ENCODE measurements around the gene GPSM1. TPM values are rescaled to one million over a fixed set of nuclear protein-coding genes. Genes with fewer than 3 reads are reported as not detected.
A peak's percentile ranks its signal among the peaks of the same experiment; 100 is the strongest.
"Not testable (repeated sequence)": the region's sequence is repeated elsewhere in the genome, so short reads cannot be mapped to it uniquely, and the experiment has no call there.

GPSM1 gene
- total and polyA plus RNA-seq, 7 experiments from 2014 or later = 0.87 to 11.5 (median 8.4) TPM

- Mint-ChIP-seq H3K36me3 (no peaks in the 10 kb centered on the region), H3K27ac (no peak overlapping the region), H3K9me3 (no peaks in the 10 kb centered on the region), H3K4me3 (no peak overlapping the region), H3K4me1 (peaks cover 0 to 3% (median 0%) of the 10 kb centered on the region in 7 donors), H3K27me3 (no peaks in the 10 kb centered on the region)
- intact Hi-C loops (cut with micrococcal nuclease) = no loop called here
- no peaks in the 10 kb centered on the region for H3K4me1 ChIP-seq (ENCODE audit: control insufficient read depth in 2 of 2, insufficient read depth in 2 of 2, low read length in 2 of 2)
- H3K27me3 ChIP-seq (ENCODE audit: control insufficient read depth in 2 of 2, insufficient read depth in 2 of 2, low read length in 2 of 2) = no peaks in the 10 kb centered on the region
- no peaks in the 10 kb centered on the region for H3K9me3 ChIP-seq (ENCODE audit: control insufficient read depth in 2 of 3, low read length in 3 of 3)
- DNase-seq = no peak
- no peak overlapping the region for H3K27ac ChIP-seq (ENCODE audit: low read depth, low read length)
- ChIA-PET CTCF (no interaction called here), POLR2A (no interaction called here)
- H3K36me3 ChIP-seq (ENCODE audit: control insufficient read depth in 2 of 3, insufficient read depth in 3 of 3, low read length in 3 of 3) = no peaks in the 10 kb centered on the region
- no peak overlapping the region for H3K4me3 ChIP-seq (ENCODE audit: low read length)
- ATAC-seq = no peak
These were observed 22.2 kb downstream of the GPSM1 start for GRCh38 chr9:136349546-136349945.

- no peaks in the 10 kb centered on the region for H3K36me3 Mint-ChIP-seq
- H3K9me3 Mint-ChIP-seq = no peaks in the 10 kb centered on the region
- H3K4me3 Mint-ChIP-seq = no peak overlapping the region
- DNase-seq = no peak
- Histone ChIP-seq H3K27me3 (ENCODE audit: control insufficient read depth in 2 of 2, insufficient read depth in 2 of 2, low read length in 2 of 2) (no peaks in the 10 kb centered on the region), H3K4me1 (ENCODE audit: control insufficient read depth in 2 of 2, insufficient read depth in 2 of 2, low read length in 2 of 2) (no peaks in the 10 kb centered on the region), H3K9me3 (ENCODE audit: control insufficient read depth in 2 of 3, low read length in 3 of 3) (no peaks in the 10 kb centered on the region), H3K27ac (ENCODE audit: low read depth, low read length) (no peak overlapping the region), H3K36me3 (ENCODE audit: control insufficient read depth in 2 of 3, insufficient read depth in 3 of 3, low read length in 3 of 3) (no peaks in the 10 kb centered on the region), H3K4me3 (ENCODE audit: low read length) (no peak overlapping the region)
- no peak for ATAC-seq
- POLR2A ChIA-PET = interaction anchor here (0.6 kb wide), 1 partner anchor 189 kb away, joined by 3 read pairs; no protein-coding TSS in a partner anchor
- peaks cover 0 to 2% (median 0%) of the 10 kb centered on the region in 7 donors for H3K4me1 Mint-ChIP-seq
- H3K27ac Mint-ChIP-seq = no peak overlapping the region
- CTCF ChIA-PET = no interaction called here
- intact Hi-C loops (cut with micrococcal nuclease) = no loop called here
- no peaks in the 10 kb centered on the region for H3K27me3 Mint-ChIP-seq
These were observed 24.0 kb downstream of the GPSM1 start for GRCh38 chr9:136351252-136351800.

- DNase-seq; ATAC-seq; H3K4me3 ChIP-seq (ENCODE audit: low read length); H3K4me3 Mint-ChIP-seq; H3K36me3 ChIP-seq (ENCODE audit: control insufficient read depth in 2 of 3, insufficient read depth in 3 of 3, low read length in 3 of 3); H3K27ac ChIP-seq (ENCODE audit: low read depth, low read length); H3K4me1 ChIP-seq (ENCODE audit: control insufficient read depth in 2 of 2, insufficient read depth in 2 of 2, low read length in 2 of 2); POLR2A ChIA-PET; H3K27me3 Mint-ChIP-seq; H3K4me1 Mint-ChIP-seq; H3K36me3 Mint-ChIP-seq; H3K27ac Mint-ChIP-seq; H3K9me3 Mint-ChIP-seq; H3K27me3 ChIP-seq (ENCODE audit: control insufficient read depth in 2 of 2, insufficient read depth in 2 of 2, low read length in 2 of 2); intact Hi-C loops (cut with micrococcal nuclease); CTCF ChIA-PET; H3K9me3 ChIP-seq (ENCODE audit: control insufficient read depth in 2 of 3, low read length in 3 of 3): not testable (repeated sequence)
These were observed 24.5 kb downstream of the GPSM1 start for GRCh38 chr9:136351868-136352267.

- Histone ChIP-seq H3K4me1 (ENCODE audit: control insufficient read depth in 2 of 2, insufficient read depth in 2 of 2, low read length in 2 of 2) (no peaks in the 10 kb centered on the region), H3K9me3 (ENCODE audit: control insufficient read depth in 2 of 3, low read length in 3 of 3) (no peaks in the 10 kb centered on the region), H3K4me3 (ENCODE audit: low read length) (no peak overlapping the region), H3K27me3 (ENCODE audit: control insufficient read depth in 2 of 2, insufficient read depth in 2 of 2, low read length in 2 of 2) (no peaks in the 10 kb centered on the region), H3K36me3 (ENCODE audit: control insufficient read depth in 2 of 3, insufficient read depth in 3 of 3, low read length in 3 of 3) (no peaks in the 10 kb centered on the region), H3K27ac (ENCODE audit: low read depth, low read length) (no peak overlapping the region)
- POLR2A ChIA-PET = no interaction called here
- Mint-ChIP-seq H3K9me3 (no peaks in the 10 kb centered on the region), H3K4me3 (no peak overlapping the region), H3K27ac (peak overlapping the region in 1 of 9 donors; percentile 25), H3K36me3 (no peaks in the 10 kb centered on the region), H3K27me3 (no peaks in the 10 kb centered on the region), H3K4me1 (peaks cover 0 to 2% (median 0%) of the 10 kb centered on the region in 7 donors)
- ATAC-seq (no peak), DNase-seq (no peak)
- intact Hi-C loops (cut with micrococcal nuclease) = no loop called here
- CTCF ChIA-PET = no interaction called here
These were observed 25.3 kb downstream of the GPSM1 start for GRCh38 chr9:136352682-136353081.

GRCh38 chr9:136353088-136353487 lies 25.7 kb downstream of the GPSM1 start:
- DNase-seq (no peak), ATAC-seq (no peak)
- no peaks in the 10 kb centered on the region for H3K27me3 ChIP-seq (ENCODE audit: control insufficient read depth in 2 of 2, insufficient read depth in 2 of 2, low read length in 2 of 2)
- no peaks in the 10 kb centered on the region for H3K36me3 ChIP-seq (ENCODE audit: control insufficient read depth in 2 of 3, insufficient read depth in 3 of 3, low read length in 3 of 3)
- ChIA-PET CTCF (no interaction called here), POLR2A (no interaction called here)
- Mint-ChIP-seq H3K27me3 (no peaks in the 10 kb centered on the region), H3K4me3 (no peak overlapping the region), H3K4me1 (peaks cover 0 to 2% (median 0%) of the 10 kb centered on the region in 7 donors), H3K36me3 (no peaks in the 10 kb centered on the region), H3K9me3 (no peaks in the 10 kb centered on the region), H3K27ac (no peak overlapping the region)
- intact Hi-C loops (cut with micrococcal nuclease) = no loop called here
- H3K9me3 ChIP-seq (ENCODE audit: control insufficient read depth in 2 of 3, low read length in 3 of 3) = no peaks in the 10 kb centered on the region
- H3K4me3 ChIP-seq (ENCODE audit: low read length) = no peak overlapping the region
- no peaks in the 10 kb centered on the region for H3K4me1 ChIP-seq (ENCODE audit: control insufficient read depth in 2 of 2, insufficient read depth in 2 of 2, low read length in 2 of 2)
- no peak overlapping the region for H3K27ac ChIP-seq (ENCODE audit: low read depth, low read length)

GRCh38 chr9:136353757-136354488 lies 26.6 kb downstream of the GPSM1 start:
- CTCF ChIA-PET = no interaction called here
- Histone ChIP-seq H3K36me3 (ENCODE audit: control insufficient read depth in 2 of 3, insufficient read depth in 3 of 3, low read length in 3 of 3) (peaks cover 0 to 4% (median 0%) of the 10 kb centered on the region in 3 experiments), H3K4me3 (ENCODE audit: low read length) (no peak overlapping the region), H3K27me3 (ENCODE audit: control insufficient read depth in 2 of 2, insufficient read depth in 2 of 2, low read length in 2 of 2) (no peaks in the 10 kb centered on the region), H3K4me1 (ENCODE audit: control insufficient read depth in 2 of 2, insufficient read depth in 2 of 2, low read length in 2 of 2) (no peaks in the 10 kb centered on the region), H3K27ac (ENCODE audit: low read depth, low read length) (no peak overlapping the region), H3K9me3 (ENCODE audit: control insufficient read depth in 2 of 3, low read length in 3 of 3) (no peaks in the 10 kb centered on the region)
- no peaks in the 10 kb centered on the region for H3K9me3 Mint-ChIP-seq
- H3K36me3 Mint-ChIP-seq = no peaks in the 10 kb centered on the region
- H3K4me1 Mint-ChIP-seq = peaks cover 0 to 2% (median 0%) of the 10 kb centered on the region in 7 donors
- no peak for ATAC-seq
- H3K27me3 Mint-ChIP-seq = no peaks in the 10 kb centered on the region
- no peak for DNase-seq
- no peak overlapping the region for H3K4me3 Mint-ChIP-seq
- no peak overlapping the region for H3K27ac Mint-ChIP-seq
- POLR2A ChIA-PET = no interaction called here
- intact Hi-C loops (cut with micrococcal nuclease) = no loop called here

- Mint-ChIP-seq H3K27me3 (no peaks in the 10 kb centered on the region), H3K9me3 (no peaks in the 10 kb centered on the region), H3K27ac (peak overlapping the region in 1 of 9 donors; percentile 55), H3K36me3 (no peaks in the 10 kb centered on the region), H3K4me3 (no peak overlapping the region), H3K4me1 (peaks cover 0 to 2% (median 0%) of the 10 kb centered on the region in 7 donors)
- intact Hi-C loops (cut with micrococcal nuclease) = no loop called here
- Histone ChIP-seq H3K4me3 (ENCODE audit: low read length) (no peak overlapping the region), H3K27ac (ENCODE audit: low read depth, low read length) (no peak overlapping the region), H3K9me3 (ENCODE audit: control insufficient read depth in 2 of 3, low read length in 3 of 3) (no peaks in the 10 kb centered on the region), H3K4me1 (ENCODE audit: control insufficient read depth in 2 of 2, insufficient read depth in 2 of 2, low read length in 2 of 2) (no peaks in the 10 kb centered on the region), H3K27me3 (ENCODE audit: control insufficient read depth in 2 of 2, insufficient read depth in 2 of 2, low read length in 2 of 2) (no peaks in the 10 kb centered on the region), H3K36me3 (ENCODE audit: control insufficient read depth in 2 of 3, insufficient read depth in 3 of 3, low read length in 3 of 3) (peaks cover 0 to 11% (median 0%) of the 10 kb centered on the region in 3 experiments)
- CTCF ChIA-PET = no interaction called here
- DNase-seq = no peak
- no peak for ATAC-seq
- POLR2A ChIA-PET = no interaction called here
These were observed 27.3 kb downstream of the GPSM1 start for GRCh38 chr9:136354592-136355085.
